H1 (cell line): ENCODE measurements around the gene RANBP3L. TPM values are rescaled to one million over a fixed set of nuclear protein-coding genes. Genes with fewer than 3 reads are reported as not detected.

ENCODE experiments used
- CTCF ChIA-PET: fragments of 300-600 bp; sonication (Branson Sonifier 250); formaldehyde crosslinking; loops from one replicate; lab custom pipeline; 2021; ENCODE audit not compliant: partially characterized antibody; lab: Charles Lee
- POLR2A ChIA-PET: fragments of 300-600 bp; sonication (Branson Sonifier 250); formaldehyde crosslinking; loops from one replicate; lab custom pipeline; 2021; ENCODE audit warnings: inconsistent platforms; ENCODE audit not compliant: partially characterized antibody; lab: Charles Lee
- DNase-seq, 2 experiments: peaks; one replicate each; pipeline versions ENCODE4 v3.0.0 to v3.0.0-alpha.2; 2010 to 2022; ENCODE audit warnings: low spot score in 2 of 2, low read depth in 1 of 2, mixed read lengths in 1 of 2
- FAIRE-seq: peaks from 2 replicates; lab custom pipeline; 2011; peaks lifted over from hg19 to GRCh38; lab: Jason Lieb, UNC
- H2AFZ ChIP-seq: 2 replicates; pipeline ENCODE4 v1.8.1; 2012; ENCODE audit warnings: low read length, inconsistent platforms
- H2AK5ac ChIP-seq: 2 replicates; pipeline ENCODE4 v1.6.1; 2013; ENCODE audit warnings: low read depth, low read length
- H2BK120ac ChIP-seq: replicated peaks from 2 replicates; pipeline ENCODE3; 2013; ENCODE audit warnings: low read depth, low read length, inconsistent platforms
- H2BK12ac ChIP-seq: 2 replicates; pipeline ENCODE4 v1.6.1; 2013; ENCODE audit warnings: low read depth, low read length
- H2BK15ac ChIP-seq: 2 replicates; pipeline ENCODE4 v1.6.1; 2013; ENCODE audit warnings: low read length
- H2BK20ac ChIP-seq: 2 replicates; pipeline ENCODE4 v1.6.1; 2013; ENCODE audit warnings: low read length
- H2BK5ac ChIP-seq: 2 replicates; pipeline ENCODE4 v1.6.1; 2013; ENCODE audit warnings: low read depth, low read length
- H3K14ac ChIP-seq: 2 replicates; pipeline ENCODE4 v1.6.1; 2013; ENCODE audit warnings: inconsistent platforms; ENCODE audit not compliant: insufficient read length
- H3K18ac ChIP-seq: 2 replicates; pipeline ENCODE4 v1.6.1; 2013; ENCODE audit warnings: low read length; ENCODE audit errors: extremely low read depth
- H3K23ac ChIP-seq: 2 replicates; pipeline ENCODE4 v1.6.1; 2013; ENCODE audit warnings: inconsistent platforms; ENCODE audit not compliant: insufficient read length
- H3K23me2 ChIP-seq: 2 replicates; pipeline ENCODE4 v1.6.1; 2013; ENCODE audit warnings: low read depth, low read length
- H3K27ac ChIP-seq: 2 replicates; pipeline ENCODE4 v1.6.1; 2011; ENCODE audit warnings: low read depth, low read length, inconsistent platforms
- H3K27me3 ChIP-seq, 4 experiments: replicated peaks in 1 of 4; 1 replicate in 1 of 4; 2 replicates in 3 of 4; pipeline versions ENCODE4 v1.6.1 to v1.8.1; 2011 to 2013; ENCODE audit warnings: low read length in 3 of 4, mild to moderate bottlenecking in 3 of 4, inconsistent platforms in 2 of 4, mixed read lengths in 2 of 4, moderate library complexity in 1 of 4; ENCODE audit not compliant: control insufficient read depth in 3 of 4, insufficient read depth in 3 of 4; ENCODE audit errors: extremely low read depth in 1 of 4
- H3K36me3 ChIP-seq, 4 experiments: 2 replicates each; pipeline versions ENCODE4 v1.6.1 to v1.8.1; 2011 to 2013; ENCODE audit warnings: mild to moderate bottlenecking in 4 of 4, low read length in 3 of 4, moderate library complexity in 2 of 4, control low read depth in 1 of 4, inconsistent platforms in 1 of 4; ENCODE audit not compliant: insufficient read depth in 4 of 4, control insufficient read depth in 2 of 4
- H3K4ac ChIP-seq: replicated peaks from 2 replicates; pipeline ENCODE3; 2013; ENCODE audit warnings: low read length, low read depth, mixed read lengths, inconsistent platforms; ENCODE audit not compliant: insufficient read length
- H3K4me1 ChIP-seq, 4 experiments: replicated peaks in 1 of 4; 1 replicate in 1 of 4; 2 replicates in 3 of 4; pipeline versions ENCODE4 v1.6.1 to v1.8.1; 2011 to 2013; ENCODE audit warnings: low read length in 3 of 4, inconsistent platforms in 2 of 4, mixed read lengths in 1 of 4; ENCODE audit not compliant: insufficient read depth in 4 of 4, control insufficient read depth in 3 of 4
- H3K4me2 ChIP-seq, 2 experiments: 2 replicates each; pipeline versions ENCODE4 v1.6.1 to v1.8.1; 2011 to 2013; ENCODE audit warnings: low read depth in 2 of 2, low read length in 2 of 2, control low read depth in 1 of 2, inconsistent platforms in 1 of 2, mild to moderate bottlenecking in 1 of 2; ENCODE audit not compliant: insufficient read depth in 1 of 2
- H3K4me3 ChIP-seq, 4 experiments: fragments of 200-600, 300-600 bp in 1 of 4; sonication (generic), shearing (Covaris generic), sonication (Bioruptor Twin) in 1 of 4; 2 replicates each; pipeline versions ENCODE4 v1.5.1 to v1.8.1; 2011 to 2016; ENCODE audit warnings: low read length in 4 of 4, low read depth in 3 of 4, control low read depth in 2 of 4, inconsistent platforms in 2 of 4, mild to moderate bottlenecking in 2 of 4, mixed read lengths in 1 of 4, moderate library complexity in 1 of 4; ENCODE audit not compliant: insufficient read depth in 2 of 4; ENCODE audit errors: extremely low read depth in 1 of 4
- H3K56ac ChIP-seq: replicated peaks from 2 replicates; pipeline ENCODE3; 2013; ENCODE audit warnings: low read depth, mild to moderate bottlenecking, mixed read lengths, low read length, inconsistent platforms; ENCODE audit not compliant: insufficient read length
- H3K79me1 ChIP-seq: 2 replicates; pipeline ENCODE4 v1.6.1; 2013; ENCODE audit warnings: low read depth, low read length, control low read depth
- H3K79me2 ChIP-seq, 2 experiments: 2 replicates each; pipeline versions ENCODE4 v1.6.1 to v1.8.1; 2012 to 2013; ENCODE audit warnings: low read length in 2 of 2, mild to moderate bottlenecking in 2 of 2, inconsistent platforms in 1 of 2; ENCODE audit not compliant: insufficient read depth in 2 of 2, control insufficient read depth in 1 of 2
- H3K9ac ChIP-seq, 4 experiments: replicated peaks in 1 of 4; 1 replicate in 1 of 4; 2 replicates in 3 of 4; pipeline versions ENCODE4 v1.6.1 to v1.8.1; 2011 to 2013; ENCODE audit warnings: low read depth in 3 of 4, low read length in 3 of 4, control low read depth in 2 of 4, mild to moderate bottlenecking in 2 of 4, moderate library complexity in 2 of 4, inconsistent platforms in 1 of 4; ENCODE audit errors: extremely low read depth in 1 of 4
- H3K9me3 ChIP-seq, 2 experiments: 2 replicates each; pipeline versions ENCODE4 v1.6.1 to v1.8.1; 2012 to 2013; ENCODE audit warnings: mild to moderate bottlenecking in 2 of 2, moderate library complexity in 2 of 2, control low read depth in 1 of 2, inconsistent platforms in 1 of 2, low read depth in 1 of 2, low read length in 1 of 2, mixed read lengths in 1 of 2; ENCODE audit not compliant: insufficient read depth in 2 of 2
- H4K20me1 ChIP-seq, 2 experiments: replicated peaks in 1 of 2; 2 replicates each; pipeline versions ENCODE3 to v1.8.1; 2011 to 2013; ENCODE audit warnings: inconsistent platforms in 2 of 2, low read length in 2 of 2, mild to moderate bottlenecking in 1 of 2; ENCODE audit not compliant: insufficient read depth in 2 of 2, control insufficient read depth in 1 of 2
- H4K5ac ChIP-seq: 2 replicates; pipeline ENCODE4 v1.6.1; 2013; ENCODE audit warnings: low read length, low read depth, mixed read lengths, inconsistent platforms; ENCODE audit not compliant: insufficient read length
- H4K8ac ChIP-seq: 2 replicates; pipeline ENCODE4 v1.8.0; 2013; ENCODE audit warnings: mild to moderate bottlenecking, moderate library complexity, low read length, inconsistent platforms; ENCODE audit not compliant: insufficient read depth; ENCODE audit errors: extremely low read depth
- H4K91ac ChIP-seq: replicated peaks from 2 replicates; pipeline ENCODE3; 2013; ENCODE audit warnings: low read length, mixed read lengths, inconsistent platforms; ENCODE audit not compliant: insufficient read length
- CBX5 ChIP-seq: fragments of 300-800, 300-1000 bp; sonication (generic); IDR thresholded peaks from 2 replicates; pipeline ENCODE4 v1.7.1; 2016; ENCODE audit warnings: antibody characterized with exemption, low read length, low read depth
- GTF2F1 ChIP-seq: IDR thresholded peaks from 2 replicates; pipeline ENCODE4 v1.6.1; 2012; ENCODE audit warnings: low read depth, low read length, improper control_type of control experiment, borderline replicate concordance
- JUND ChIP-seq: IDR thresholded peaks from 2 replicates; pipeline ENCODE4 v1.6.1; 2011; ENCODE audit warnings: mild to moderate bottlenecking, improper control_type of control experiment, low read length
- MAFK ChIP-seq: IDR thresholded peaks from 2 replicates; pipeline ENCODE4 v1.6.1; 2012; ENCODE audit warnings: low read depth, mild to moderate bottlenecking, improper control_type of control experiment, low read length
- PHF8 ChIP-seq: fragments of 200-600 bp; sonication (generic); conservative IDR thresholded peaks from 2 replicates; pipeline ENCODE4 v1.7.1; 2012; ENCODE audit warnings: low read depth, mild to moderate bottlenecking, inconsistent platforms, low read length, moderate library complexity
- RAD21 ChIP-seq, 2 experiments: IDR thresholded peaks in 1 of 2; conservative IDR thresholded peaks in 1 of 2; 2 replicates each; pipeline ENCODE4 v1.6.1; 2011; ENCODE audit warnings: low read depth in 2 of 2, low read length in 2 of 2, improper control_type of control experiment in 1 of 2, inconsistent platforms in 1 of 2, mild to moderate bottlenecking in 1 of 2, moderate library complexity in 1 of 2
- RBBP5 ChIP-seq: IDR thresholded peaks from 2 replicates; pipeline ENCODE4 v1.7.1; 2012; ENCODE audit warnings: low read depth, mild to moderate bottlenecking, inconsistent platforms, low read length, moderate library complexity, borderline replicate concordance
- SAP30 ChIP-seq: fragments of 300-600 bp; sonication (generic); IDR thresholded peaks from 2 replicates; pipeline ENCODE4 v1.7.1; 2012; ENCODE audit warnings: low read length, moderate library complexity, mild to moderate bottlenecking, inconsistent platforms; ENCODE audit not compliant: insufficient read depth, insufficient replicate concordance
- TAF1 ChIP-seq: IDR thresholded peaks from 2 replicates; pipeline ENCODE4 v1.6.1; 2011; ENCODE audit warnings: mild to moderate bottlenecking, low read depth, low read length
- TEAD4 ChIP-seq: IDR thresholded peaks from 2 replicates; pipeline ENCODE4 v1.6.1; 2012; ENCODE audit warnings: low read depth, low read length, inconsistent platforms, mixed read lengths
- YY1 ChIP-seq: IDR thresholded peaks from 2 replicates; pipeline ENCODE4 v1.6.1; 2011; ENCODE audit warnings: low read depth, mild to moderate bottlenecking, low read length
- WGBS, 2 experiments: shearing (Covaris generic) in 1 of 2; methylation state at CpG; one replicate each; pipeline versions ENCODE4 v1.1.6 to v1.1.7; 2013 to 2015; ENCODE audit warnings: low lambda C conversion rate in 2 of 2, mixed read lengths in 2 of 2, inconsistent platforms in 1 of 2, low coverage in 1 of 2, missing lambda C conversion rate in 1 of 2; ENCODE audit not compliant: insufficient replicate concordance in 2 of 2, insufficient coverage in 1 of 2, insufficient read length in 1 of 2; ENCODE audit errors: extremely low coverage in 1 of 2, missing lambda C conversion rate in 1 of 2; 5-methylcytosine and 5-hydroxymethylcytosine counted together
- polyA plus RNA-seq, 7 experiments: library from polyadenylated mRNA; depleted of rRNA in 3 of 7; stranded (reverse) in 5 of 7; unstranded in 2 of 7; fragments of >200 nt in 5 of 7; fragments of 200-250 nt in 2 of 7; gene quantifications; 1 replicate in 5 of 7; 2 replicates in 1 of 7; 4 replicates in 1 of 7; pipeline versions ENCODE4 v1.2.1 to v1.2.3, GENCODE V29; 2011 to 2013; ENCODE audit warnings: missing spikeins in 2 of 7, mixed read lengths in 2 of 7
- total RNA-seq: library from RNA; stranded (reverse); fragmentation: NEBNext Ultra II Directional; extraction: Animal tissue kit (Norgen Biotek cat#: 25700); gene quantifications from 2 replicates; pipeline ENCODE4 v1.2.1, GENCODE V29; 2021
- TF ChIP-seq, protein P1 (sequence below): IDR thresholded peaks from 2 replicates; pipeline ENCODE4 v1.6.1; 2012; ENCODE audit warnings: low read length, inconsistent platforms

RANBP3L gene
- total and polyA plus RNA-seq, 2 of the 8 experiments (the other 6 are each of a cell fraction or from before 2014, with no cell fraction given): not detected

DNA sequence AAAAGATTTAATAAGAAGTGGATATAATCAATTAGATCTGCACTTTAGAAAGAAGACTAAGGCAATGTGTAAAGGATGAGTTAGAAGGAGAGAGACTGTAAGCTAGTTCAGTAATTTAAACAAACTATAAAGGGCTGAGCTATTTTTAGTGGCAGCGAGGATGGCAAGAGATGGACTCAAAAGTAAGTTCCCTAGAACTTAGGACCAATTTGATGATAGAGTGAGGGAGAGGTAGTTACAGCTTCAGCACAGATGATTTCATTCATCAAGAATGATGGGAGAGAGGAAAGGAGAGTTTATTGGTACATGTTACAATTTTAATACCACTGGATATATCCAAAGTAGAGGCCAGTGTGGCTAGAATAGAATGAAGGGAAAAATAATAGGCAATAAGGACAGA, 79.1 kb downstream of the RANBP3L start:
- H4K91ac ChIP-seq: no peak overlapping the region
- no peak overlapping the region for H2BK5ac ChIP-seq
- H2AK5ac ChIP-seq: no peak overlapping the region
- no peaks in the 10 kb centered on the region for H3K9me3 ChIP-seq
- H4K20me1 ChIP-seq: no peaks in the 10 kb centered on the region
- no peak overlapping the region for H2BK20ac ChIP-seq
- H3K36me3 ChIP-seq: no peaks in the 10 kb centered on the region; a peak in 1 of 8 replicates
- H3K27ac ChIP-seq: no peak overlapping the region
- H3K4ac ChIP-seq: no peak overlapping the region
- WGBS, 2 experiments: 87% methylated on average over 1 of the region's 1 CpG; no CpG with 5 or more reads in 1 of the 2 experiments
- no peak overlapping the region for H4K5ac ChIP-seq
- H3K18ac ChIP-seq: no peak overlapping the region
- FAIRE-seq: no peak
- no peaks in the 10 kb centered on the region for H3K27me3 ChIP-seq
- no peaks in the 10 kb centered on the region for H3K79me1 ChIP-seq
- H2BK12ac ChIP-seq: no peak overlapping the region
- H3K4me1 ChIP-seq: no peaks in the 10 kb centered on the region
- H4K8ac ChIP-seq: no peak overlapping the region
- H3K23ac ChIP-seq: no peak overlapping the region
- H2AFZ ChIP-seq: no peak overlapping the region
- H3K4me2 ChIP-seq: no peak overlapping the region
- H3K4me3 ChIP-seq: no peak overlapping the region
- CTCF ChIA-PET: interaction anchor here (0.7 kb wide), 1 partner anchor 44 kb away, joined by 6 read pairs; no protein-coding TSS in a partner anchor
- no peak overlapping the region for H2BK15ac ChIP-seq
- H3K14ac ChIP-seq: no peak overlapping the region
- no peak for DNase-seq
- H3K23me2 ChIP-seq: no peaks in the 10 kb centered on the region
- no peaks in the 10 kb centered on the region for H3K79me2 ChIP-seq
- no peak overlapping the region for H3K9ac ChIP-seq
- H2BK120ac ChIP-seq: no peak overlapping the region
- no peak overlapping the region for H3K56ac ChIP-seq
- POLR2A ChIA-PET: interaction anchor here (2.3 kb wide), 1 partner anchor 19 kb away, joined by 8 read pairs; the partner anchor contains the start of gene NADK2
- no peak for TF ChIP-seq JUND
- TF ChIP-seq RAD21 (IDR thresholded peaks at IDR 0.05 in 1 of 2, conservative IDR thresholded peaks at IDR 0.05 in 1 of 2; ENCODE audit: low read depth in 2 of 2, low read length in 2 of 2): no peak
- TF ChIP-seq RBBP5: no peak
- no peak for TF ChIP-seq PHF8
- TF ChIP-seq TAF1: no peak
- TF ChIP-seq, protein P1, sequence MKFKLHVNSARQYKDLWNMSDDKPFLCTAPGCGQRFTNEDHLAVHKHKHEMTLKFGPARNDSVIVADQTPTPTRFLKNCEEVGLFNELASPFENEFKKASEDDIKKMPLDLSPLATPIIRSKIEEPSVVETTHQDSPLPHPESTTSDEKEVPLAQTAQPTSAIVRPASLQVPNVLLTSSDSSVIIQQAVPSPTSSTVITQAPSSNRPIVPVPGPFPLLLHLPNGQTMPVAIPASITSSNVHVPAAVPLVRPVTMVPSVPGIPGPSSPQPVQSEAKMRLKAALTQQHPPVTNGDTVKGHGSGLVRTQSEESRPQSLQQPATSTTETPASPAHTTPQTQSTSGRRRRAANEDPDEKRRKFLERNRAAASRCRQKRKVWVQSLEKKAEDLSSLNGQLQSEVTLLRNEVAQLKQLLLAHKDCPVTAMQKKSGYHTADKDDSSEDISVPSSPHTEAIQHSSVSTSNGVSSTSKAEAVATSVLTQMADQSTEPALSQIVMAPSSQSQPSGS: no peak
- TF ChIP-seq TEAD4: no peak
- no peak for TF ChIP-seq SAP30
- TF ChIP-seq GTF2F1: no peak
- no peak for TF ChIP-seq CBX5
- no peak for TF ChIP-seq MAFK
- TF ChIP-seq YY1: no peak
